Fibroblast of lung (primary cell): ENCODE data around the gene OR5D16. TPM values are rescaled to one million over a fixed set of nuclear protein-coding genes. Genes with fewer than 3 reads are reported as not detected.

ENCODE experiments used
- DNase-seq, 2 donors: peaks; one replicate each; pipeline versions ENCODE4 v3.0.0 to v3.0.0-alpha.2; 2010; ENCODE audit warnings: low read depth in 2 of 2
- H2AFZ ChIP-seq: 2 replicates; pipeline ENCODE4 v1.5.1; 2012; ENCODE audit warnings: low read length, control low read depth, inconsistent platforms
- H3K27ac ChIP-seq: 2 replicates; pipeline ENCODE4 v1.5.1; 2011; ENCODE audit warnings: low read length, control low read depth; ENCODE audit not compliant: insufficient read depth
- H3K27me3 ChIP-seq: 2 replicates; pipeline ENCODE4 v1.5.1; 2011; ENCODE audit warnings: mild to moderate bottlenecking, low read length; ENCODE audit not compliant: control insufficient read depth, insufficient read depth
- H3K36me3 ChIP-seq: 2 replicates; pipeline ENCODE4 v1.5.1; 2011; ENCODE audit warnings: low read length; ENCODE audit not compliant: control insufficient read depth, insufficient read depth
- H3K4me1 ChIP-seq: 2 replicates; pipeline ENCODE4 v1.5.1; 2011; ENCODE audit warnings: low read length; ENCODE audit not compliant: control insufficient read depth, insufficient read depth; ENCODE audit errors: extremely low read depth
- H3K4me2 ChIP-seq: 2 replicates; pipeline ENCODE4 v1.5.1; 2011; ENCODE audit warnings: low read length, control low read depth; ENCODE audit not compliant: insufficient read depth; ENCODE audit errors: extremely low read depth
- H3K4me3 ChIP-seq, 4 experiments: fragments of 200-600 bp in 1 of 4; sonication (generic) in 1 of 4; replicated peaks in 1 of 4; 2 replicates each; pipeline ENCODE4 v1.5.1; 2011 to 2016; ENCODE audit warnings: low read length in 4 of 4, low read depth in 3 of 4, mild to moderate bottlenecking in 3 of 4, control low read depth in 2 of 4, inconsistent platforms in 1 of 4, mixed read lengths in 1 of 4; ENCODE audit not compliant: insufficient read depth in 1 of 4; ENCODE audit errors: control extremely low read depth in 1 of 4
- H3K79me2 ChIP-seq: 2 replicates; pipeline ENCODE4 v1.5.1; 2012; ENCODE audit warnings: mild to moderate bottlenecking, low read length, inconsistent platforms; ENCODE audit not compliant: control insufficient read depth, insufficient read depth
- H3K9ac ChIP-seq: 2 replicates; pipeline ENCODE4 v1.5.1; 2011; ENCODE audit warnings: mild to moderate bottlenecking, low read length, control low read depth; ENCODE audit not compliant: insufficient read depth
- H3K9me3 ChIP-seq: 2 replicates; pipeline ENCODE4 v1.5.1; 2012; ENCODE audit warnings: low read depth, low read length; ENCODE audit not compliant: control insufficient read depth, insufficient read depth
- H4K20me1 ChIP-seq: 2 replicates; pipeline ENCODE4 v1.5.1; 2011; ENCODE audit warnings: low read length; ENCODE audit not compliant: control insufficient read depth, insufficient read depth; ENCODE audit errors: extremely low read depth
- EZH2 ChIP-seq: IDR thresholded peaks from 2 replicates; pipeline ENCODE4 v1.5.1; 2012; ENCODE audit warnings: low read length, control low read depth, mild to moderate bottlenecking; ENCODE audit errors: missing control alignments
- polyA plus RNA-seq, 2 donors: library from polyadenylated mRNA; depleted of rRNA in 1 of 2; stranded (reverse) in 1 of 2; unstranded in 1 of 2; fragments of >200 nt; gene quantifications; 2 replicates each; pipeline ENCODE4 v1.2.1, GENCODE V29; 2011 to 2012; ENCODE audit warnings: missing spikeins in 1 of 2
- total RNA-seq: library from RNA; depleted of rRNA; stranded (reverse); fragments of >200 nt; gene quantifications from 2 replicates; pipeline ENCODE4 v1.2.1, GENCODE V29; 2014
- TF ChIP-seq, protein P1 (sequence below), 2 donors: IDR thresholded peaks in 1 of 2; conservative IDR thresholded peaks in 1 of 2; 1 replicate in 1 of 2; 2 replicates in 1 of 2; pipeline ENCODE4 v1.5.1; 2011 to 2012; ENCODE audit warnings: low read length in 2 of 2, control low read depth in 1 of 2, inconsistent platforms in 1 of 2, low read depth in 1 of 2, mild to moderate bottlenecking in 1 of 2

The OR5D16 gene
- total and polyA plus RNA-seq, 2 donors (not counting 1 experiment from before 2014, with no cell fraction given) = not detected

DNA sequence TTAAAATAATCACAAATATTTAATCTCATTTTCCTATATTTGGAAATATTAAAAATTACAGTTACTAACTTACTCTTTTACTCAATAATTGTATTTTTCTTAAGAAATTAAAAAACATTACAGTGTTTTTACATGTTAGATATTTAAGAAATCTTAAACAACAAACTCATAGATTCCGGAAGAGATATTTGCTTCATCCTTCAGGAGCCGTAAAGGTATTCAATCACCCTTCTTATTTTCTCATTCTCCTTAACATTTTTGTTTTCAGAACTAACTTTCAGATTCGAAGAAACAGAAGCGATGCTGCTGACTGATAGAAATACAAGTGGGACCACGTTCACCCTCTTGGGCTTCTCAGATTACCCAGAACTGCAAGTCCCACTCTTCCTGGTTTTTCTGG is 19.2 kb upstream of the OR5D16 start, which contains the start of gene OR5D18:
OR5D18 (plus strand) TSS at position 301 of the 400 bp plus-strand sequence; CDS start at position 301, 0 bp downstream.
- no peak within 1 kb of the TSS for H3K4me2 ChIP-seq
- H3K4me1 ChIP-seq = no peaks in the 10 kb centered on the region
- no peaks in the 10 kb centered on the region for H3K9me3 ChIP-seq
- H3K36me3 ChIP-seq = no peaks in the 10 kb centered on the region
- no peak within 1 kb of the TSS for H3K9ac ChIP-seq
- no peaks in the 10 kb centered on the region for H3K27me3 ChIP-seq
- no peak for TF ChIP-seq EZH2
- TF ChIP-seq, protein P1, sequence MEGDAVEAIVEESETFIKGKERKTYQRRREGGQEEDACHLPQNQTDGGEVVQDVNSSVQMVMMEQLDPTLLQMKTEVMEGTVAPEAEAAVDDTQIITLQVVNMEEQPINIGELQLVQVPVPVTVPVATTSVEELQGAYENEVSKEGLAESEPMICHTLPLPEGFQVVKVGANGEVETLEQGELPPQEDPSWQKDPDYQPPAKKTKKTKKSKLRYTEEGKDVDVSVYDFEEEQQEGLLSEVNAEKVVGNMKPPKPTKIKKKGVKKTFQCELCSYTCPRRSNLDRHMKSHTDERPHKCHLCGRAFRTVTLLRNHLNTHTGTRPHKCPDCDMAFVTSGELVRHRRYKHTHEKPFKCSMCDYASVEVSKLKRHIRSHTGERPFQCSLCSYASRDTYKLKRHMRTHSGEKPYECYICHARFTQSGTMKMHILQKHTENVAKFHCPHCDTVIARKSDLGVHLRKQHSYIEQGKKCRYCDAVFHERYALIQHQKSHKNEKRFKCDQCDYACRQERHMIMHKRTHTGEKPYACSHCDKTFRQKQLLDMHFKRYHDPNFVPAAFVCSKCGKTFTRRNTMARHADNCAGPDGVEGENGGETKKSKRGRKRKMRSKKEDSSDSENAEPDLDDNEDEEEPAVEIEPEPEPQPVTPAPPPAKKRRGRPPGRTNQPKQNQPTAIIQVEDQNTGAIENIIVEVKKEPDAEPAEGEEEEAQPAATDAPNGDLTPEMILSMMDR (conservative IDR thresholded peaks at IDR 0.05 in 1 of 2, IDR thresholded peaks at IDR 0.05 in 1 of 2; ENCODE audit: low read depth in 1 of 2, low read length in 2 of 2) = no peak
- no peak within 1 kb of the TSS for H3K4me3 ChIP-seq
- no peak for DNase-seq
- no peaks in the 10 kb centered on the region for H4K20me1 ChIP-seq
- H2AFZ ChIP-seq = no peak within 1 kb of the TSS
- H3K27ac ChIP-seq = no peak within 1 kb of the TSS
- H3K79me2 ChIP-seq = no peaks in the 10 kb centered on the region

DNA sequence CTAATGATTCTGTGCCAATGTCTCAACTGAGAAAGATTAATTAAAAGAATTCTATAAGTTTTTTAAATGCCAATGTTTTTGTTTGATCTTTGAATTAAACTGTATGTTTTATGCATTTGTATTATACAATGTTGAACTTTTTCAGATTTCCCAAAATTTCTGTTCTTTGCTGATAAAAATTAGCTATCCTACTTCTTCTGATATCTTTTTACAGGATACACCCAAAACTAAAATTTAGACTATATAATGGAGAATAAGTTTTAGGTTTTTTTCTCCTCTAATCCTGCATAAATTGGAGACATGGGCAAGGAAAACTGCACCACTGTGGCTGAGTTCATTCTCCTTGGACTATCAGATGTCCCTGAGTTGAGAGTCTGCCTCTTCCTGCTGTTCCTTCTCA is 11.6 kb upstream of the OR5D16 start, which contains the start of gene OR5L2:
OR5L2 (plus strand) TSS at position 301 of the 400 bp plus-strand sequence; CDS start at position 301, 0 bp downstream.
- TF ChIP-seq EZH2 = no peak
- TF ChIP-seq, protein P1 (conservative IDR thresholded peaks at IDR 0.05 in 1 of 2, IDR thresholded peaks at IDR 0.05 in 1 of 2; ENCODE audit: low read depth in 1 of 2, low read length in 2 of 2) = no peak
- DNase-seq = no peak
- Histone ChIP-seq H2AFZ (no peak within 1 kb of the TSS), H3K9me3 (no peaks in the 10 kb centered on the region), H3K4me1 (no peaks in the 10 kb centered on the region), H3K27me3 (no peaks in the 10 kb centered on the region), H4K20me1 (no peaks in the 10 kb centered on the region), H3K4me3 (no peak within 1 kb of the TSS), H3K36me3 (no peaks in the 10 kb centered on the region), H3K27ac (no peak within 1 kb of the TSS), H3K79me2 (no peaks in the 10 kb centered on the region), H3K4me2 (no peak within 1 kb of the TSS), H3K9ac (no peak within 1 kb of the TSS)

DNA sequence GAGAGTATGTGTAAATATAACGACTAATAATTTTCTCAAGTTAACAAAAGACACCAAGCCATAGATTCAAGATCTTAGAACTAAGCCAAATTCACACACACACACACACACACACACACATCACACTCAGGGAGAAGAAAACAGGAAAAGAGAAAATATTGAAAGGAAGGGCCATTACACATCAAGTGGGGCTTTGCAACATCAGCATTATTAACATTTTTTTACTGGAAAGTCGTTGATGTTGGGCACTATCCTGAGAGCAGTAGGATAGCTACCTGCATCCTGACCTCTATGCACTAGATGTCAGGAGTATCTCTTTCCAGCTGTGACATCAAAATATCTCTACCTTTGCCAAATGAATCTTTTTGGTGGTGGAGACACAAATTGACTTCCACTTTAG is 8.9 kb downstream of the OR5D16 start:
- H3K9me3 ChIP-seq = no peaks in the 10 kb centered on the region
- no peaks in the 10 kb centered on the region for H3K79me2 ChIP-seq
- H3K4me3 ChIP-seq = no peak overlapping the region
- no peaks in the 10 kb centered on the region for H4K20me1 ChIP-seq
- no peak for DNase-seq
- H3K9ac ChIP-seq = no peak overlapping the region
- no peaks in the 10 kb centered on the region for H3K4me1 ChIP-seq
- H3K4me2 ChIP-seq = no peak overlapping the region
- H3K27ac ChIP-seq = no peak overlapping the region
- TF ChIP-seq, protein P1 (conservative IDR thresholded peaks at IDR 0.05 in 1 of 2, IDR thresholded peaks at IDR 0.05 in 1 of 2; ENCODE audit: low read depth in 1 of 2, low read length in 2 of 2) = no peak
- no peak for TF ChIP-seq EZH2
- H3K36me3 ChIP-seq = no peaks in the 10 kb centered on the region
- H2AFZ ChIP-seq = no peak overlapping the region
- no peaks in the 10 kb centered on the region for H3K27me3 ChIP-seq
